ENCODE data around the gene SNX9.
"Not testable (repeated sequence)": the region's sequence is repeated elsewhere in the genome, so short reads cannot be mapped to it uniquely, and the experiment has no call there.

The SNX9 gene

DNA sequence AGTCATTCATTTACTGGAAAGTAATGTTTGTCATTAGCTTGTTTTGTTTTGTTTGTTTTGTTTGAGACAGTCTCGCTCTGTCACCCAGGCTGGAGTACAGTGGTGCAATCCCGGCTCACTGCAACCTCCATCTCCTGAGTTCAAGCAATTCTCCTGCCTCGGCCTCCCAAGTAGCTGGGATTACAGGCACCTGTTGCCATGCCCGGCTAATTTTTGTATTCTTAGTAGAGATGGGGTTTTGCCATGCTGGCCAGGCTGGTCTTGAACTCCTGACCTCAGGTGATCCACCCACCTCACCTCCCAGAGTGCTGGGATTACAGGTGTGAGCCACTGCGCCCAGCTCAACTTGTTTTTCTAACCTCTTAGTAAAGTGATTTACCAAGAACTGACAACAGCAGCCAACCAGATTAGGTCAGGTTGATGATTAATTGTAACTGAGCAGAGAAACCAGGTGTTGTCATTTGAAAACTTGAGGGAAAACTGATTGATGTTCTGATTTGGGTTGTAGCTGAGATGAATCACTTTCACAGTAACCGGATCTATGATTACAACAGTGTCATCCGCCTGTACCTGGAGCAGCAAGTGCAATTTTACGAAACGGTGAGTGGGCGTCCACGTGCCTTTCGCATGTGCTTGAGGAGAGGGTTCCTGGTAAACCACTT, 117.5 kb downstream of the SNX9 start:
- not testable (repeated sequence) for H3K9ac ChIP-seq (ENCODE audit: low read length); H2BK12ac ChIP-seq (ENCODE audit: low read length in 2 of 2); H3K4me1 ChIP-seq (ENCODE audit: control insufficient read depth, insufficient read depth, low read depth, low read length); H3K14ac ChIP-seq (ENCODE audit: low read length in 2 of 2); H4K91ac ChIP-seq (ENCODE audit: low read length); H3K4ac ChIP-seq (ENCODE audit: low read depth in 1 of 2, low read length in 2 of 2); H3K4me3 ChIP-seq (ENCODE audit: insufficient read depth in 1 of 2, low read depth in 1 of 2, low read length in 2 of 2); H3K18ac ChIP-seq (ENCODE audit: low read depth in 1 of 2, low read length in 2 of 2); H3K79me1 ChIP-seq (replicated peaks; ENCODE audit: low read length, poor library complexity, severe bottlenecking); H3K4me2 ChIP-seq (ENCODE audit: low read length, poor library complexity, severe bottlenecking); H2AK5ac ChIP-seq (ENCODE audit: low read length, severe bottlenecking); DNase-seq; H4K8ac ChIP-seq (ENCODE audit: low read length); H2BK5ac ChIP-seq (ENCODE audit: low read depth, low read length, poor library complexity, severe bottlenecking); H3K9me3 ChIP-seq (ENCODE audit: control insufficient read depth, low read length); H3K27me3 ChIP-seq (ENCODE audit: control insufficient read depth in 1 of 2, insufficient read depth in 1 of 2, low read length in 2 of 2); H2BK120ac ChIP-seq (ENCODE audit: low read depth, low read length); H3K27ac ChIP-seq (ENCODE audit: low read length, poor library complexity, severe bottlenecking); H3K23ac ChIP-seq (ENCODE audit: low read length in 2 of 2); H2BK15ac ChIP-seq (ENCODE audit: low read depth, poor library complexity, severe bottlenecking); H2AFZ ChIP-seq (ENCODE audit: low read depth, low read length)
- peaks cover 53 to 100% of the 10 kb centered on the region in 2 experiments for H3K36me3 ChIP-seq (ENCODE audit: control insufficient read depth in 1 of 2, insufficient read depth in 2 of 2, low read depth in 1 of 2, low read length in 2 of 2)
- WGBS, result 99% methylated on average over 12 of the region's 12 CpGs

DNA sequence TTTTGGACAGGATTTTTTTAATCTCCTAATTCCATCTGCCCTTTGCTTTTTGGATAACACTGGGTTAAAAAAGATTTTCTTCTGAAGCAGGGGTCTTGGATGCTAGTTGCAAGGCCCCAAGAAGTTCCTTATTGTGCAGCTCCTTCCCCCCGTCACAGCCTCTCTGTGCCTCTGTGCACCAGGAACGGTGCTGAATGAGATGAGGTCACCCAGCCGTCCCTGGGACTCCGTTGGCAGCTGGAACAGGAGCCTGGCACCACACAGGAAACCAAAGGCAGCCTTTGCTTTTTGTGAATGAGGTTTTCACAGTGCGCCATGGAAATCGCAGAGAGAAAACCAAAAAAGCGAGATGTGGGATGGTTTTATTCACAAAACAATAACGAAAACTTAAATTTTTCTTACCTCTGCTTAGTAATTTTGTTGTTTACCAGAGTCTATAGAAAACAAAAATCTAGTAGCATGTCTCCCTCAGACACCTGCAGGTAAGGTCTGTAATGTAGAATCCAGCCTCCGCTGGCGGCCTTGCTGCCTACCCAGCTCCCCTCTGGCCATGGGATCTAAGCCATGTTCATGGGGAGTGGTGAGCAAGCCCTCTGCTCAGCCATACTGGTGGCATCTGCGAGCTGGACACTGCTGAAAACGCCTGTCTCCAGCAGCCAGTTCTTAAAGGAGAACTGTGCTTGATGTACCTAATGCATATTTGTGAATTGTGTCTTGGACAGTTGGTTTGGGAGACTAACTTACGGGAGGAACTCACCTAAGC, 118.2 kb downstream of the SNX9 start:
- no peak overlapping the region for H4K8ac ChIP-seq (ENCODE audit: low read length)
- H2BK120ac ChIP-seq (ENCODE audit: low read depth, low read length), result no peak overlapping the region
- peaks cover 55 to 100% of the 10 kb centered on the region in 2 experiments for H3K36me3 ChIP-seq (ENCODE audit: control insufficient read depth in 1 of 2, insufficient read depth in 2 of 2, low read depth in 1 of 2, low read length in 2 of 2)
- no peak overlapping the region for H3K4ac ChIP-seq (ENCODE audit: low read depth in 1 of 2, low read length in 2 of 2)
- no peak overlapping the region for H4K91ac ChIP-seq (ENCODE audit: low read length)
- H2BK12ac ChIP-seq (ENCODE audit: low read length in 2 of 2), result no peak overlapping the region
- no peak overlapping the region for H2AFZ ChIP-seq (ENCODE audit: low read depth, low read length)
- no peak overlapping the region for H3K14ac ChIP-seq (ENCODE audit: low read length in 2 of 2)
- no peak overlapping the region for H2BK5ac ChIP-seq (ENCODE audit: low read depth, low read length, poor library complexity, severe bottlenecking)
- no peak overlapping the region for H2AK5ac ChIP-seq (ENCODE audit: low read length, severe bottlenecking)
- peaks cover 10% of the 10 kb centered on the region for H3K79me1 ChIP-seq (replicated peaks; ENCODE audit: low read length, poor library complexity, severe bottlenecking)
- H3K4me2 ChIP-seq (ENCODE audit: low read length, poor library complexity, severe bottlenecking), result no peak overlapping the region
- H3K23ac ChIP-seq (ENCODE audit: low read length in 2 of 2), result no peak overlapping the region
- no peak overlapping the region for H2BK15ac ChIP-seq (ENCODE audit: low read depth, poor library complexity, severe bottlenecking)
- WGBS, result 94% methylated on average over 9 of the region's 13 CpGs
- H3K27ac ChIP-seq (ENCODE audit: low read length, poor library complexity, severe bottlenecking), result no peak overlapping the region
- DNase-seq, result no peak
- H3K4me1 ChIP-seq (ENCODE audit: control insufficient read depth, insufficient read depth, low read depth, low read length), result peaks cover 7% of the 10 kb centered on the region
- no peak overlapping the region for H3K4me3 ChIP-seq (ENCODE audit: insufficient read depth in 1 of 2, low read depth in 1 of 2, low read length in 2 of 2)
- H3K9me3 ChIP-seq (ENCODE audit: control insufficient read depth, low read length), result peaks cover 6% of the 10 kb centered on the region
- H3K9ac ChIP-seq (ENCODE audit: low read length), result no peak overlapping the region
- H3K18ac ChIP-seq (ENCODE audit: low read depth in 1 of 2, low read length in 2 of 2), result no peak overlapping the region
- no peaks in the 10 kb centered on the region for H3K27me3 ChIP-seq (ENCODE audit: control insufficient read depth in 1 of 2, insufficient read depth in 1 of 2, low read length in 2 of 2)

- Histone ChIP-seq H3K27me3 (ENCODE audit: control insufficient read depth in 1 of 2, insufficient read depth in 1 of 2, low read length in 2 of 2) (no peaks in the 10 kb centered on the region), H3K14ac (ENCODE audit: low read length in 2 of 2) (no peak overlapping the region), H3K4me3 (ENCODE audit: insufficient read depth in 1 of 2, low read depth in 1 of 2, low read length in 2 of 2) (no peak overlapping the region), H2BK5ac (ENCODE audit: low read depth, low read length, poor library complexity, severe bottlenecking) (no peak overlapping the region), H3K23ac (ENCODE audit: low read length in 2 of 2) (no peak overlapping the region), H3K4me2 (ENCODE audit: low read length, poor library complexity, severe bottlenecking) (no peak overlapping the region), H4K8ac (ENCODE audit: low read length) (no peak overlapping the region), H2AFZ (ENCODE audit: low read depth, low read length) (no peak overlapping the region), H3K27ac (ENCODE audit: low read length, poor library complexity, severe bottlenecking) (no peak overlapping the region), H2BK15ac (ENCODE audit: low read depth, poor library complexity, severe bottlenecking) (no peak overlapping the region), H3K9me3 (ENCODE audit: control insufficient read depth, low read length) (peaks cover 16% of the 10 kb centered on the region), H3K18ac (ENCODE audit: low read depth in 1 of 2, low read length in 2 of 2) (no peak overlapping the region), H2AK5ac (ENCODE audit: low read length, severe bottlenecking) (no peak overlapping the region), H3K9ac (ENCODE audit: low read length) (no peak overlapping the region), H3K79me1 (replicated peaks; ENCODE audit: low read length, poor library complexity, severe bottlenecking) (peaks cover 10% of the 10 kb centered on the region), H4K91ac (ENCODE audit: low read length) (no peak overlapping the region), H3K4me1 (ENCODE audit: control insufficient read depth, insufficient read depth, low read depth, low read length) (peaks cover 7% of the 10 kb centered on the region), H2BK120ac (ENCODE audit: low read depth, low read length) (no peak overlapping the region), H3K36me3 (ENCODE audit: control insufficient read depth in 1 of 2, insufficient read depth in 2 of 2, low read depth in 1 of 2, low read length in 2 of 2) (peaks cover 59 to 100% of the 10 kb centered on the region in 2 experiments), H2BK12ac (ENCODE audit: low read length in 2 of 2) (no peak overlapping the region), H3K4ac (ENCODE audit: low read depth in 1 of 2, low read length in 2 of 2) (peak overlapping the region in 1 of 2 experiments; percentile 5)
- no peak for DNase-seq
- WGBS, result 94% methylated on average over 14 of the region's 14 CpGs
These were observed 119.3 kb downstream of the SNX9 start for GRCh38 chr6:157942351-157942750.

GRCh38 chr6:157943249-157943963, 120.4 kb downstream of the SNX9 start:
- Histone ChIP-seq H3K4me2 (ENCODE audit: low read length, poor library complexity, severe bottlenecking) (no peak overlapping the region), H2BK120ac (ENCODE audit: low read depth, low read length) (no peak overlapping the region), H3K23ac (ENCODE audit: low read length in 2 of 2) (no peak overlapping the region), H3K9ac (ENCODE audit: low read length) (no peak overlapping the region), H3K18ac (ENCODE audit: low read depth in 1 of 2, low read length in 2 of 2) (no peak overlapping the region), H3K4ac (ENCODE audit: low read depth in 1 of 2, low read length in 2 of 2) (no peak overlapping the region), H3K27me3 (ENCODE audit: control insufficient read depth in 1 of 2, insufficient read depth in 1 of 2, low read length in 2 of 2) (no peaks in the 10 kb centered on the region), H3K4me1 (ENCODE audit: control insufficient read depth, insufficient read depth, low read depth, low read length) (peaks cover 7% of the 10 kb centered on the region), H2AK5ac (ENCODE audit: low read length, severe bottlenecking) (no peak overlapping the region), H2AFZ (ENCODE audit: low read depth, low read length) (no peak overlapping the region), H3K9me3 (ENCODE audit: control insufficient read depth, low read length) (peaks cover 26% of the 10 kb centered on the region), H3K79me1 (replicated peaks; ENCODE audit: low read length, poor library complexity, severe bottlenecking) (peaks cover 10% of the 10 kb centered on the region), H3K4me3 (ENCODE audit: insufficient read depth in 1 of 2, low read depth in 1 of 2, low read length in 2 of 2) (no peak overlapping the region), H2BK5ac (ENCODE audit: low read depth, low read length, poor library complexity, severe bottlenecking) (no peak overlapping the region), H4K91ac (ENCODE audit: low read length) (no peak overlapping the region), H2BK12ac (ENCODE audit: low read length in 2 of 2) (no peak overlapping the region), H3K36me3 (ENCODE audit: control insufficient read depth in 1 of 2, insufficient read depth in 2 of 2, low read depth in 1 of 2, low read length in 2 of 2) (peaks cover 61 to 99% of the 10 kb centered on the region in 2 experiments), H2BK15ac (ENCODE audit: low read depth, poor library complexity, severe bottlenecking) (no peak overlapping the region), H3K14ac (ENCODE audit: low read length in 2 of 2) (no peak overlapping the region), H4K8ac (ENCODE audit: low read length) (no peak overlapping the region), H3K27ac (ENCODE audit: low read length, poor library complexity, severe bottlenecking) (no peak overlapping the region)
- 97% methylated on average over 16 of the region's 16 CpGs for WGBS
- no peak for DNase-seq
